ENCODE measurements around the gene SEPTIN1. TPM values are rescaled to one million over a fixed set of nuclear protein-coding genes. Genes with fewer than 3 reads are reported as not detected.
A peak's percentile ranks its signal among the peaks of the same experiment; 100 is the strongest.

The SEPTIN1 gene
- total and polyA plus RNA-seq, 2 of the 13 experiments (the other 11 are each of a cell fraction or from before 2014, with no cell fraction given): 0.18 to 0.67 TPM

GRCh38 chr16:30355144-30355953, 27.0 kb downstream of the SEPTIN1 start, which contains the start of gene CD2BP2 (continued):
- TF ChIP-seq ZNF569 (CRISPR knock-in tag; IDR thresholded peaks at IDR 0.05; ENCODE audit: borderline replicate concordance): peak; percentile 93; the same call in 1 of the 2 replicates
- peak; percentile 51; the same call in 1 of the 2 replicates for TF ChIP-seq PITX1 (CRISPR knock-in tag; IDR thresholded peaks at IDR 0.05)
- TF ChIP-seq SIN3B (IDR thresholded peaks at IDR 0.05; ENCODE audit: low read length): peak; percentile 39; the same call in 1 of the 2 replicates
- peak; percentile 62; the same call in 1 of the 2 replicates for TF ChIP-seq MYPOP (CRISPR knock-in tag; IDR thresholded peaks at IDR 0.05)
- no peak for TF ChIP-seq HDAC6 (IDR thresholded peaks at IDR 0.05; ENCODE audit: low read depth, low read length)
- no peak for TF ChIP-seq GRHL1 (CRISPR knock-in tag; conservative IDR thresholded peaks at IDR 0.05)
- peak; percentile 99 for TF ChIP-seq PCBP1 (IDR thresholded peaks at IDR 0.05; ENCODE audit: borderline replicate concordance, low read depth, low read length)
- TF ChIP-seq ARNT2 (CRISPR knock-in tag; IDR thresholded peaks at IDR 0.05; ENCODE audit: low read depth): peak; percentile 73; the same call in 1 of the 2 replicates
- peak; percentile 65 for TF ChIP-seq TAF1 (CRISPR knock-in tag; IDR thresholded peaks at IDR 0.05)
- peak; percentile 75 for TF ChIP-seq SOX13 (IDR thresholded peaks at IDR 0.05)
- TF ChIP-seq SOX13 (CRISPR knock-in tag; conservative IDR thresholded peaks at IDR 0.05 in 1 of 2, IDR thresholded peaks at IDR 0.05 in 1 of 2): peak in 1 of 2 experiments; percentile 80; a peak in 2 of 4 replicates
- TF ChIP-seq, protein P1, sequence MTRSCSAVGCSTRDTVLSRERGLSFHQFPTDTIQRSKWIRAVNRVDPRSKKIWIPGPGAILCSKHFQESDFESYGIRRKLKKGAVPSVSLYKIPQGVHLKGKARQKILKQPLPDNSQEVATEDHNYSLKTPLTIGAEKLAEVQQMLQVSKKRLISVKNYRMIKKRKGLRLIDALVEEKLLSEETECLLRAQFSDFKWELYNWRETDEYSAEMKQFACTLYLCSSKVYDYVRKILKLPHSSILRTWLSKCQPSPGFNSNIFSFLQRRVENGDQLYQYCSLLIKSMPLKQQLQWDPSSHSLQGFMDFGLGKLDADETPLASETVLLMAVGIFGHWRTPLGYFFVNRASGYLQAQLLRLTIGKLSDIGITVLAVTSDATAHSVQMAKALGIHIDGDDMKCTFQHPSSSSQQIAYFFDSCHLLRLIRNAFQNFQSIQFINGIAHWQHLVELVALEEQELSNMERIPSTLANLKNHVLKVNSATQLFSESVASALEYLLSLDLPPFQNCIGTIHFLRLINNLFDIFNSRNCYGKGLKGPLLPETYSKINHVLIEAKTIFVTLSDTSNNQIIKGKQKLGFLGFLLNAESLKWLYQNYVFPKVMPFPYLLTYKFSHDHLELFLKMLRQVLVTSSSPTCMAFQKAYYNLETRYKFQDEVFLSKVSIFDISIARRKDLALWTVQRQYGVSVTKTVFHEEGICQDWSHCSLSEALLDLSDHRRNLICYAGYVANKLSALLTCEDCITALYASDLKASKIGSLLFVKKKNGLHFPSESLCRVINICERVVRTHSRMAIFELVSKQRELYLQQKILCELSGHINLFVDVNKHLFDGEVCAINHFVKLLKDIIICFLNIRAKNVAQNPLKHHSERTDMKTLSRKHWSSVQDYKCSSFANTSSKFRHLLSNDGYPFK (CRISPR knock-in tag; IDR thresholded peaks at IDR 0.05; ENCODE audit: borderline replicate concordance): peak; percentile 99
- no peak for TF ChIP-seq MLLT10 (CRISPR knock-in tag; IDR thresholded peaks at IDR 0.05)
- peak; percentile 33 for TF ChIP-seq DR1 (CRISPR knock-in tag; IDR thresholded peaks at IDR 0.05)
- TF ChIP-seq ZNF101 (CRISPR knock-in tag; IDR thresholded peaks at IDR 0.05; ENCODE audit: borderline replicate concordance, low read depth): peak; percentile 95
- TF ChIP-seq ELF1 (CRISPR knock-in tag; IDR thresholded peaks at IDR 0.05): peak; percentile 100
- TF ChIP-seq KMT2B (CRISPR knock-in tag; IDR thresholded peaks at IDR 0.05): peak; percentile 65
- no peak for TF ChIP-seq MTA1 (CRISPR knock-in tag; IDR thresholded peaks at IDR 0.05; ENCODE audit: borderline replicate concordance)
- peak; percentile 82 for TF ChIP-seq RBM22 (optimal IDR thresholded peaks at IDR 0.05; ENCODE audit: low read length)
- TF ChIP-seq ZBTB7A (CRISPR knock-in tag; IDR thresholded peaks at IDR 0.05): peak; percentile 13; the same call in 1 of the 2 replicates
- peak; percentile 57 for TF ChIP-seq HNRNPH1 (optimal IDR thresholded peaks at IDR 0.05; ENCODE audit: low read depth, low read length)
- no peak; the same call in 1 of the 2 replicates for TF ChIP-seq ZNF331 (CRISPR knock-in tag; IDR thresholded peaks at IDR 0.05)
- 0 out of 2 replicates have a peak, but pooled peaks have one; percentile 83 for TF ChIP-seq REL (CRISPR knock-in tag; conservative IDR thresholded peaks at IDR 0.05)
- TF ChIP-seq RFX1 (IDR thresholded peaks at IDR 0.05): no peak
- peak; percentile 74 for TF ChIP-seq ESRRA (CRISPR knock-in tag; IDR thresholded peaks at IDR 0.05; ENCODE audit: low read depth)
